SU-DHL-6 (cell line): ENCODE measurements around the gene PILRA.

Experiments
- EZH2phosphoT487 ChIP-seq: fragments of 200-600 bp; sonication (generic), shearing (Covaris generic); conservative IDR thresholded peaks from 2 replicates; pipeline ENCODE4 v1.6.1; 2018; ENCODE audit warnings: mild to moderate bottlenecking, antibody characterized with exemption, low read length, moderate library complexity, mixed read lengths
- TF ChIP-seq, protein P1 (sequence below): fragments of 200-600 bp; sonication (generic); IDR thresholded peaks from one replicate; pipeline ENCODE4 v1.5.1; 2017; ENCODE audit warnings: antibody characterized with exemption, mild to moderate bottlenecking, low read length, moderate library complexity; ENCODE audit not compliant: insufficient read depth, poor library complexity, severe bottlenecking

- TF ChIP-seq, protein P1, sequence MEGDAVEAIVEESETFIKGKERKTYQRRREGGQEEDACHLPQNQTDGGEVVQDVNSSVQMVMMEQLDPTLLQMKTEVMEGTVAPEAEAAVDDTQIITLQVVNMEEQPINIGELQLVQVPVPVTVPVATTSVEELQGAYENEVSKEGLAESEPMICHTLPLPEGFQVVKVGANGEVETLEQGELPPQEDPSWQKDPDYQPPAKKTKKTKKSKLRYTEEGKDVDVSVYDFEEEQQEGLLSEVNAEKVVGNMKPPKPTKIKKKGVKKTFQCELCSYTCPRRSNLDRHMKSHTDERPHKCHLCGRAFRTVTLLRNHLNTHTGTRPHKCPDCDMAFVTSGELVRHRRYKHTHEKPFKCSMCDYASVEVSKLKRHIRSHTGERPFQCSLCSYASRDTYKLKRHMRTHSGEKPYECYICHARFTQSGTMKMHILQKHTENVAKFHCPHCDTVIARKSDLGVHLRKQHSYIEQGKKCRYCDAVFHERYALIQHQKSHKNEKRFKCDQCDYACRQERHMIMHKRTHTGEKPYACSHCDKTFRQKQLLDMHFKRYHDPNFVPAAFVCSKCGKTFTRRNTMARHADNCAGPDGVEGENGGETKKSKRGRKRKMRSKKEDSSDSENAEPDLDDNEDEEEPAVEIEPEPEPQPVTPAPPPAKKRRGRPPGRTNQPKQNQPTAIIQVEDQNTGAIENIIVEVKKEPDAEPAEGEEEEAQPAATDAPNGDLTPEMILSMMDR, result no peak
- TF ChIP-seq EZH2phosphoT487, result no peak
These were observed 26.8 kb downstream of the PILRA start for GRCh38 chr7:100400041-100400440.
